Measurements from ENCODE around the gene PISD. TPM values are rescaled to one million over a fixed set of nuclear protein-coding genes. Genes with fewer than 3 reads are reported as not detected.

Gene PISD
- total RNA-seq, 1 experiment from 2014 or later = 45.9 TPM

- DNase-seq = no peak
- H3K36me3 Mint-ChIP-seq (ENCODE audit: insufficient read depth, unreplicated experiment) = peaks cover 24% of the 10 kb centered on the region
- peaks cover 6% of the 10 kb centered on the region for H3K4me1 Mint-ChIP-seq (ENCODE audit: low read depth, unreplicated experiment)
- no peaks in the 10 kb centered on the region for H3K27me3 Mint-ChIP-seq (ENCODE audit: unreplicated experiment)
- no peak overlapping the region for H3K4me3 Mint-ChIP-seq (ENCODE audit: low read depth, unreplicated experiment)
- CTCF ChIA-PET = interaction anchor here (0.6 to 0.8 kb wide), 2 partner anchors 16 to 25 kb away, joined by 4 read pairs; no protein-coding TSS in a partner anchor
- BruUV-seq (replicated peaks) = no TSS peak
- H3K27ac Mint-ChIP-seq (ENCODE audit: unreplicated experiment) = no peak overlapping the region
- no peak for TF ChIP-seq CTCF (IDR thresholded peaks at IDR 0.05; ENCODE audit: unreplicated experiment)
- peaks cover 2% of the 10 kb centered on the region for H3K9me3 Mint-ChIP-seq (ENCODE audit: low read depth, unreplicated experiment)
- intact Hi-C loops (cut with micrococcal nuclease; ENCODE audit: unreplicated experiment) = no loop called here
Observed at GRCh38 chr22:31681349-31682345, 19.6 kb upstream of the PISD start.

- H3K4me1 Mint-ChIP-seq (ENCODE audit: low read depth, unreplicated experiment) = peaks cover 13% of the 10 kb centered on the region
- BruUV-seq (replicated peaks) = no TSS peak
- H3K27me3 Mint-ChIP-seq (ENCODE audit: unreplicated experiment) = no peaks in the 10 kb centered on the region
- H3K4me3 Mint-ChIP-seq (ENCODE audit: low read depth, unreplicated experiment) = no peak overlapping the region
- H3K27ac Mint-ChIP-seq (ENCODE audit: unreplicated experiment) = no peak overlapping the region
- intact Hi-C loops (cut with micrococcal nuclease; ENCODE audit: unreplicated experiment) = no loop called here
- peaks cover 2% of the 10 kb centered on the region for H3K9me3 Mint-ChIP-seq (ENCODE audit: low read depth, unreplicated experiment)
- CTCF ChIA-PET = interaction anchor here (0.6 to 0.8 kb wide), 3 partner anchors 15 to 87 kb away, joined by 4 to 5 read pairs (median 4); no protein-coding TSS in a partner anchor
- DNase-seq = no peak
- peaks cover 24% of the 10 kb centered on the region for H3K36me3 Mint-ChIP-seq (ENCODE audit: insufficient read depth, unreplicated experiment)
- no peak for TF ChIP-seq CTCF (IDR thresholded peaks at IDR 0.05; ENCODE audit: unreplicated experiment)
Observed at GRCh38 chr22:31680861-31681341, 18.9 kb upstream of the PISD start.

GRCh38 chr22:31678748-31679147, 16.7 kb upstream of the PISD start:
- Mint-ChIP-seq H3K4me1 (ENCODE audit: low read depth, unreplicated experiment) (peaks cover 14% of the 10 kb centered on the region), H3K27me3 (ENCODE audit: unreplicated experiment) (no peaks in the 10 kb centered on the region)
- intact Hi-C loops (cut with micrococcal nuclease; ENCODE audit: unreplicated experiment) = no loop called here

More at GRCh38 chr22:31678748-31679147, 16.7 kb upstream of the PISD start:
- peaks cover 2% of the 10 kb centered on the region for H3K9me3 Mint-ChIP-seq (ENCODE audit: low read depth, unreplicated experiment)
- no peak for DNase-seq
- no peak overlapping the region for H3K4me3 Mint-ChIP-seq (ENCODE audit: low read depth, unreplicated experiment)
- CTCF ChIA-PET = interaction anchor here (0.7 kb wide), 1 partner anchor 1072 kb away, joined by 4 read pairs; the partner anchor contains the start of gene TCN2
- BruUV-seq (replicated peaks) = no TSS peak
- H3K27ac Mint-ChIP-seq (ENCODE audit: unreplicated experiment) = no peak overlapping the region
- TF ChIP-seq CTCF (IDR thresholded peaks at IDR 0.05; ENCODE audit: unreplicated experiment) = no peak
- peaks cover 15% of the 10 kb centered on the region for H3K36me3 Mint-ChIP-seq (ENCODE audit: insufficient read depth, unreplicated experiment)
